ENCODE measurements around the gene PPP1R3G.

DNA sequence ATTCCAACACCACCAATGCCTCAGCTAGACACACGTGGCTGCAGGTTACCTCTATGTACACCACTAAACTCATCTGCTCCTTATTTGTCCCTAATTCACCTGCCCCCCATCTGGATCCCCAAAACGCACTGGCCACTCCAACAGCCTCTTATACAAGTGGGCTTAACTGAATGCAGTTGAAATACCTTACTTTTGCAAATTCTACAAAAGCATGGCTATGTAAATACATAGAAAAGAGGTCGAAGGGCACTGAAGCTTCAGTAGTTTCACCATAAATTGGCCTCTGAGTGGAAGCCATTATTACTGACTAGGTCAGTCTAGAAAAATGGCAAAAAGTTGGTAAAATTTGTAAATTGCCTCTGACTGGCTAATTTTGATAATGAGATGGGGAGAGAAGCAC is 11.1 kb upstream of the PPP1R3G start:
- TF ChIP-seq CTCF (IDR thresholded peaks at IDR 0.05) = no peak
- TF ChIP-seq POLR2A (IDR thresholded peaks at IDR 0.05) = no peak

Measured in testis (tissue), 2 donors.